Gastrocnemius medialis (tissue), 4 donors: Measurements from ENCODE around the gene MFAP5. TPM values are rescaled to one million over a fixed set of nuclear protein-coding genes. Genes with fewer than 3 reads are reported as not detected.
"Not testable (repeated sequence)": the region's sequence is repeated elsewhere in the genome, so short reads cannot be mapped to it uniquely, and the experiment has no call there.

Experiments used
- ATAC-seq, 2 donors: fragments of 150-250 bp; one replicate each; pipeline ENCODE4 v1.9.1; 2016
- DNase-seq, 2 donors: peaks; one replicate each; pipeline ENCODE4 v3.0.0-alpha.2; 2019
- H3K27ac ChIP-seq, 4 donors: fragments of 200-600 bp; sonication (generic); 1 replicate in 1 of 4; 2 replicates in 3 of 4; pipeline ENCODE4 v1.5.1; 2016 to 2018; ENCODE audit warnings: mild to moderate bottlenecking in 2 of 4, moderate library complexity in 1 of 4
- H3K27me3 ChIP-seq, 3 donors: fragments of 200-600 bp; sonication (generic) in 2 of 3; 1 replicate in 1 of 3; 2 replicates in 2 of 3; pipeline versions ENCODE4 v1.5.1 to v1.6.0; 2016 to 2019; ENCODE audit warnings: mild to moderate bottlenecking in 1 of 3, moderate library complexity in 1 of 3
- H3K36me3 ChIP-seq, 2 donors: fragments of 200-600 bp; sonication (generic) in 1 of 2; one replicate each; pipeline ENCODE4 v1.5.1; 2017 to 2018
- H3K4me1 ChIP-seq, 2 donors: fragments of 200-600 bp; sonication (generic) in 1 of 2; one replicate each; pipeline ENCODE4 v1.5.1; 2016 to 2017; ENCODE audit warnings: mild to moderate bottlenecking in 2 of 2
- H3K4me3 ChIP-seq, 4 donors: fragments of 200-600 bp; sonication (generic) in 3 of 4; 1 replicate in 1 of 4; 2 replicates in 3 of 4; pipeline ENCODE4 v1.5.1; 2016 to 2019; ENCODE audit warnings: mild to moderate bottlenecking in 2 of 4
- H3K9me3 ChIP-seq, 3 donors: fragments of 200-600 bp; sonication (generic) in 2 of 3; 1 replicate in 1 of 3; 2 replicates in 2 of 3; pipeline ENCODE4 v1.5.1; 2016 to 2019
- POLR2A ChIP-seq, 2 donors: fragments of 450-650 bp; IDR thresholded peaks; one replicate each; pipeline ENCODE4 v1.6.1; 2017; ENCODE audit warnings: antibody characterized with exemption in 2 of 2, mild to moderate bottlenecking in 2 of 2, moderate library complexity in 2 of 2
- in situ Hi-C, 4 donors: fragments of 200-750 bp; cut with MboI; loops; one replicate each; pipeline versions ENCODE4 v1.15.0 to v1.8.0; 2017; ENCODE audit warnings: low sequenced_read_pairs in 4 of 4
- intact Hi-C: fragments of 100-400 bp; cut with DNase I; formaldehyde crosslinking; loops from one replicate; pipeline ENCODE4 v1.15.1; 2023; ENCODE audit warnings: low total_unique reads
- total RNA-seq, 4 donors: library from RNA; depleted of rRNA; stranded (reverse); fragments of >200 nt; gene quantifications; one replicate each; pipeline versions ENCODE4 v1.1.0 to v1.2.3, GENCODE V29; 2016
- TF ChIP-seq, protein P1 (sequence below), 5 experiments: fragments of 450-650 bp in 3 of 5; fragments of 200-600 bp in 2 of 5; sonication (generic) in 2 of 5; IDR thresholded peaks in 4 of 5; conservative IDR thresholded peaks in 1 of 5; 1 replicate in 4 of 5; 2 replicates in 1 of 5; pipeline ENCODE4 v1.5.1; 2016 to 2019; ENCODE audit warnings: antibody characterized with exemption in 5 of 5, mild to moderate bottlenecking in 3 of 5, moderate library complexity in 3 of 5

The MFAP5 gene
- total RNA-seq, 4 donors from 2014 or later: 31.1 to 78.2 (median 52.0) TPM

DNA sequence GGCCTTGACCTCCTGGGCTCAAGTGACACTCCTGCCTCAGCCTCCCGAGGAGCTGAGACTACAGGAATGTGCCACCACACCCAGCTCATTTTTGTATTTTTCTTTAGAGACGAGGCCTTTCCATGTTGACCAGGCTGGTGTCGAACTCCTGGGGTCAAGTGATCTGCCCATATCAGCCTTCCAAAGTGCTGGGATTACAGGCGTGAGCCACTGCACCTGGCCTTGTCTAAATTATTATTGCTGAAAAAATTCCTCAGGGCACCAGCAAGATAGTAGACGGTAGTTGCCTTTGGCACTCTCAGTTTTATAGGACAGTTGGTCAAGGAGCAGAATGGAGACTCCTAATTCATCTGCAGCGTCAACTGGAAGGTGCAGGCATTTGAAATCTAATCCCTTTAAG is 47.4 kb downstream of the MFAP5 start:
- no peak overlapping the region for H3K4me3 ChIP-seq
- no peak for TF ChIP-seq POLR2A (IDR thresholded peaks at IDR 0.05)
- TF ChIP-seq, protein P1, sequence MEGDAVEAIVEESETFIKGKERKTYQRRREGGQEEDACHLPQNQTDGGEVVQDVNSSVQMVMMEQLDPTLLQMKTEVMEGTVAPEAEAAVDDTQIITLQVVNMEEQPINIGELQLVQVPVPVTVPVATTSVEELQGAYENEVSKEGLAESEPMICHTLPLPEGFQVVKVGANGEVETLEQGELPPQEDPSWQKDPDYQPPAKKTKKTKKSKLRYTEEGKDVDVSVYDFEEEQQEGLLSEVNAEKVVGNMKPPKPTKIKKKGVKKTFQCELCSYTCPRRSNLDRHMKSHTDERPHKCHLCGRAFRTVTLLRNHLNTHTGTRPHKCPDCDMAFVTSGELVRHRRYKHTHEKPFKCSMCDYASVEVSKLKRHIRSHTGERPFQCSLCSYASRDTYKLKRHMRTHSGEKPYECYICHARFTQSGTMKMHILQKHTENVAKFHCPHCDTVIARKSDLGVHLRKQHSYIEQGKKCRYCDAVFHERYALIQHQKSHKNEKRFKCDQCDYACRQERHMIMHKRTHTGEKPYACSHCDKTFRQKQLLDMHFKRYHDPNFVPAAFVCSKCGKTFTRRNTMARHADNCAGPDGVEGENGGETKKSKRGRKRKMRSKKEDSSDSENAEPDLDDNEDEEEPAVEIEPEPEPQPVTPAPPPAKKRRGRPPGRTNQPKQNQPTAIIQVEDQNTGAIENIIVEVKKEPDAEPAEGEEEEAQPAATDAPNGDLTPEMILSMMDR (IDR thresholded peaks at IDR 0.05 in 4 of 5, conservative IDR thresholded peaks at IDR 0.05 in 1 of 5): no peak
- DNase-seq: no peak
- in situ Hi-C loops (no loop called here), intact Hi-C loops (no loop called here)
- H3K27ac ChIP-seq: no peak overlapping the region
- H3K4me1 ChIP-seq: no peaks in the 10 kb centered on the region
- H3K36me3 ChIP-seq: no peaks in the 10 kb centered on the region
- no peak for ATAC-seq
- no peaks in the 10 kb centered on the region for H3K9me3 ChIP-seq
- no peaks in the 10 kb centered on the region for H3K27me3 ChIP-seq

DNA sequence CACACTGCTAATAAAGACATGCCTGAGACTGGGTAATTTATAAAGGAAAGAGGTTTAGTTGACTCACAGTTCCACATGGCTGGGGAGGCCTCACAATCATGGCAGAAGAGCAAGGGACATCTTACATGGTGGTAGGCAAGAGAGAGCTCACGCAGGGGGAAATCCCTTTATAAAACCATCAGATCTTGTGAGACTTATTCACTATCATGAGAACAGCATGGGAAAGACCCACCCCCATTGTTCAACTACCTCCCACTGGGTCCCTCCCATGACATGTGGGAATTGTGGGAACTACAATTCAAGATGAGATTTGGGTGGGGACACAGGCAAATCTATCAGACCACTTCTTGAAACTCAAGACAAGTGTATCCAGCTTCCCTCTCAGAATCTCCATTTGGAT is 48.7 kb downstream of the MFAP5 start:
- intact Hi-C loops, H3K4me3 ChIP-seq, in situ Hi-C loops, DNase-seq, ATAC-seq, H3K4me1 ChIP-seq, H3K36me3 ChIP-seq, H3K9me3 ChIP-seq, H3K27ac ChIP-seq, H3K27me3 ChIP-seq: not testable (repeated sequence)

DNA sequence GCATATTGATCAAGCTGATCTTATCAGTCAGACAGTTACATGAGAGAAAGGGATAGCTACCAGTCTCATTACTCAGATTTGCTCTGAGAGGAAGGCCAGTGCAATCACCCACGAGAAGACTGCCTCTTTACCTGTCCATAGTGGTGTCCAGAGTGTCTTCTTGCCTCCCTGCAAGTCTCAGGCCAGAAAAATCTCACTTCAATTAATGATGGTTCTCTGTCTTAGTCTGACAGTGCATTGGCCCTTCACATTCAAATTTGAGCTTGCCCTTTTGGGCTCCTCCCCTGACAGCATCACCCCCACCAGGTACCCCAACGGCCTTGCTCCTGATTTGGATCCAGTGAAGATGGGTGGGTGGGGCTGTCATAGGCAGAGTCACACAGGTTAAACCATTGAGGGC is 50.0 kb downstream of the MFAP5 start, which contains the start of gene AICDA:
Gene AICDA (minus strand): TSS at position 231 of the 400 bp plus-strand sequence. CDS start 92 bp downstream, at position 139.
- Histone ChIP-seq H3K36me3 (no peaks in the 10 kb centered on the region), H3K9me3 (no peaks in the 10 kb centered on the region), H3K4me1 (no peaks in the 10 kb centered on the region), H3K27ac (no peak within 1 kb of the TSS), H3K4me3 (no peak within 1 kb of the TSS), H3K27me3 (no peaks in the 10 kb centered on the region)
- no peak for ATAC-seq
- TF ChIP-seq POLR2A (IDR thresholded peaks at IDR 0.05): no peak
- TF ChIP-seq, protein P1 (IDR thresholded peaks at IDR 0.05 in 4 of 5, conservative IDR thresholded peaks at IDR 0.05 in 1 of 5): no peak
- intact Hi-C loops (no loop called here), in situ Hi-C loops (no loop called here)
- no peak for DNase-seq

DNA sequence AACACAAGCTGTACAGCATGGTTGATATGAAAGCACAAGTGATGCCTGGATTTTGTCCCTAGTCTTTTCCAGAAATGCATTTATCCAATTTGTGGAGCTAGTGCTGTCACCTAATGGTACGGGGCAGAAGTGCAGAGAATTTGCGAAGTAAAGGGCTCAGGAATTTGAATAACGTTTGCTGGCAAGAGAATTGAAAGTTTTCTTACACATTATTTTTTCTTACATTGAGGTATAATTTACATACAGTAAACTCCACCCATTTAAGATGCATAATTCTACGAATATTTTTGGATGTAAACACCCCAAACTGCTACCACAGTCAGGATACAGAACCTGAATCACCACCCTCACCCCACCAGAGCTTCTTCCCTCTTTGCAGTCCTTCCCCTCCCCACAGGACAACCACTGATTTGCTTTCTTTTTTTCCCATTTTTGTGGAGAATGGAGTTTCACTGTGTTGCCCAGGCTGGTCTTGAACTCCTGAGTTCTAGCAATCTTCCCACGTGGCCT is 53.5 kb downstream of the MFAP5 start:
- no peak for TF ChIP-seq POLR2A (IDR thresholded peaks at IDR 0.05)
- TF ChIP-seq, protein P1 (IDR thresholded peaks at IDR 0.05 in 4 of 5, conservative IDR thresholded peaks at IDR 0.05 in 1 of 5): peak in 2 of 5 experiments; percentile 24 to 45
- Histone ChIP-seq H3K27me3 (peaks cover 0 to under 1% (median 0%) of the 10 kb centered on the region in 3 donors), H3K27ac (no peak overlapping the region), H3K4me1 (no peaks in the 10 kb centered on the region), H3K9me3 (no peaks in the 10 kb centered on the region), H3K36me3 (no peaks in the 10 kb centered on the region), H3K4me3 (no peak overlapping the region)
- ATAC-seq (no peak), DNase-seq (no peak)
- intact Hi-C loops: no loop called here
- in situ Hi-C loops: no loop called here

DNA sequence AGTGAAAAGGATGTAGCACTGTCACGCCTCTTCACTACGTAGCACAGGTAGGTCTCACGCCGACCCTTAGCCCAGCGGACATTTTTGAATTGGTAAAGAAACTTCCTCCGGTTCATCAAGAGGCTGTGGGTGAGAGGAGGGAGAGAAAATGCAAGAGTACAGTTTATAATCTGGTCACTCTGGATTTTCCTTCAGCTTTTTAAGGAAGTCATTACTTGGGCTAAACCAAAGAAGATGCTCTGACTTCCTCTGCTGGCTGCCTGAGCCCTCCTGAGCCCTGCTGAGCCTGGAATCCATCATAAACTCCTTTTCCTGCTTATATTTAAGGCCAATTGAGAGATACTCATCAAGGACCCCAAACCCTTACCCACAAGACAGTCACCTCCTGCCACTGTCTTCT is 55.7 kb downstream of the MFAP5 start:
- in situ Hi-C loops (no loop called here), intact Hi-C loops (no loop called here)
- ATAC-seq: no peak
- TF ChIP-seq, protein P1 (IDR thresholded peaks at IDR 0.05 in 4 of 5, conservative IDR thresholded peaks at IDR 0.05 in 1 of 5): no peak
- TF ChIP-seq POLR2A (IDR thresholded peaks at IDR 0.05): no peak
- Histone ChIP-seq H3K36me3 (no peaks in the 10 kb centered on the region), H3K9me3 (no peaks in the 10 kb centered on the region), H3K4me3 (no peak overlapping the region), H3K27me3 (peaks cover 0 to 2% (median 0%) of the 10 kb centered on the region in 3 donors), H3K27ac (no peak overlapping the region), H3K4me1 (no peaks in the 10 kb centered on the region)
- DNase-seq: no peak
